ENCODE data around the gene ATP5F1B. TPM values are rescaled to one million over a fixed set of nuclear protein-coding genes. Genes with fewer than 3 reads are reported as not detected.
"Not testable (repeated sequence)": the region's sequence is repeated elsewhere in the genome, so short reads cannot be mapped to it uniquely, and the experiment has no call there.

Gene ATP5F1B
- total RNA-seq, 1 donor from 2014 or later = 518 TPM

DNA sequence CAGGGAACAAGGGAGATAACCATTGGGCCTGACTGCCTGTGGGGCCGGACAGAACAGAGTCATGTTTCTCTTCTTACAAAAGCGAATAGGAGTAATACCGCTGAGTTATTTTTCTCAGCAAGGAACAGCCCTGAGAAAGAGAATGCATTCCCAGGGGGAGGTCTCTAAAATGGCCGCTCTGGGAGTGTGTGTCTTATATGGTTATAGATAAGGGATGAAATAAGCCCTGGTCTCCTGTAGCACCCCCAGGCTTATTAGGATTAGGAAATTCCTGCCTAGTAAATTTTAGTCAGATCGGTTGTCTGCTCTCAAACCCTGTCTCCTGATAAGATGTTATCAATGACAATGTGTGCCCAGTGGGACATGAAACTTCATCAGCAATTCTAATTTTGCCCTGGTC is 8.0 kb upstream of the ATP5F1B start:
- intact Hi-C loops (cut with micrococcal nuclease) = not testable (repeated sequence)

DNA sequence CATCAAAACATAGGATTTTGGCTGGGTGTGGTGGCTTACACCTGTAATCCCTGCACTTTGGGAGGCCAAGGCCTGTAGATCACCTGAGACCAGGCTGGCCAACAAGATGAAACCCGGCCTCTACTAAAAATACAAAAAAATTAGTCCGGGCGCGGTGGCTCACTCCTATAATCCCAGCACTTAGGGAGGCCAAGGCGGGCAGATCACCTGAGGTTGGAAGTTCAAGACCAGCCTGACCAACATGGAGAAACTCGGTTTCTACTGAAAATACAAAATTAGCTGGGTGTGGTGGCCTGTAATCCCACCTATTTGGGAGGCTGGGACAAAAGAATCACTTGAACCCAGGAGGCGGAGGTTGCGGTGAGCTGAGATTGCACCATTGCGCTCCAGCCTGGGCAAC is 2.2 kb upstream of the ATP5F1B start:
- intact Hi-C loops (cut with micrococcal nuclease) = not testable (repeated sequence)

DNA sequence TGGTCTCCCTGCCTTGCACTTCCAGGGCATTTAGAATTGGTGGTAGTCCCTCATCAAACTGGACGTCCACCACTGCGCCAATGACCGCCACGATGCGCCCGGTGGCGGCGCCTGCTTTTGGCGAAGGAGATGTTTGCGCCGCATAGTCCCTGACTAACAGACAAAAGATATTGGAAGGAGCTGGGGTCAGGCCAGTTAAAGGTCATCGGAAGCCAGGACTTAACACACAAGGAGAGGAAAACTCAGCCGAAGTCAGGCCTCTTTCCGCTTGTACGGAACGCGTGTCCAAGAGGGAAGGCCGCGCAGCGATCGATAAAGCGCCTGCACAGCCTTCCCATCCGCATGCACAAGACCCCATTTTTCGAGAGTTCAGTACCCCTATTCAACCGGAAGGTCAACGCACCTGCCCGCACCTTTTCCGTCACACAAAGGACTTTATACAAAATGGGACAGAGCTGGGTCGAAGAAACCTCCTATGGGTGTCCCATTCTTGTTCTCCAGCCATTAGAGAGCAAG is 525 bp downstream of the ATP5F1B start:
- intact Hi-C loops (cut with micrococcal nuclease) = no loop called here

DNA sequence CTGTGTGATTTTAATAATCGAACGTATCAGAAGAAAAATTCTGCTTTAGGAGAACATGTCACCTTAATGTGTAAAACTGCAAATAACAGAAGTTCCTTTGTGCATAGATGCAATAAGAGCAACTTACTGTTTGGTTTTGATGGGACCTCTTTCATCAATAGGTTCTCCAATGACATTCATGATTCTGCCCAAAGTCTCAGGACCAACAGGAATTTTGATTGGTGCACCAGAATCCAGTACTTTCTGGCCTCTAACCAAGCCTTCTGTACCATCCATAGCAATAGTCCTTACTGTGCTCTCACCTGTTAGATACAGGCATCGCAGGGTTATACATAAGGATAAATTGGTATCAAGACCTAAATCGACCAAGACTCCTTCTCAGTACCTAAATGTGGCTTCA is 1.1 kb downstream of the ATP5F1B start:
- intact Hi-C loops (cut with micrococcal nuclease) = no loop called here

GRCh38 chr12:56641219-56641618 is 4.6 kb downstream of the ATP5F1B start:
- intact Hi-C loops (cut with micrococcal nuclease) = no loop called here

DNA sequence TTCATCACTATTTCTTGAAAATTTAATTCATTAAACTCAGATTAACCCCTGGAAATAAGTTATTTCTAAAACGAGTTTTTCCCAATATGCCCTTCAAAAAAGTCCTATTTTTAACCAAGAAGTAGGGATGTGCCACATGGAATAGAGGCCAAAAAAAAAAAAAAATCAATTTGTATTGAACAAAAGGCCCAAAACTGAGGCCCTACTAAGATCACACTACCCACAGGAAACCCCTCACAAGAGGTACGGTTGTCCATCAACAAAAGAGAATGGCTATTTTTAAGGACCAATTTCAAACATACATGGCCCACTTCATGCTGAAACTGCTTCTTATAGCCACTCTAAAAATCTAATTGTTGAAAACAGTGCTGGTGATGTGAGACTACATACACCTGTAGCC is 8.2 kb downstream of the ATP5F1B start:
- intact Hi-C loops (cut with micrococcal nuclease) = loop anchor here (2.0 to 10.0 kb wide), 9 partner anchors 51 to 1117 kb away; partner anchors contain the start of genes CDK4, ESYT1, IL23A and MARCHF9

DNA sequence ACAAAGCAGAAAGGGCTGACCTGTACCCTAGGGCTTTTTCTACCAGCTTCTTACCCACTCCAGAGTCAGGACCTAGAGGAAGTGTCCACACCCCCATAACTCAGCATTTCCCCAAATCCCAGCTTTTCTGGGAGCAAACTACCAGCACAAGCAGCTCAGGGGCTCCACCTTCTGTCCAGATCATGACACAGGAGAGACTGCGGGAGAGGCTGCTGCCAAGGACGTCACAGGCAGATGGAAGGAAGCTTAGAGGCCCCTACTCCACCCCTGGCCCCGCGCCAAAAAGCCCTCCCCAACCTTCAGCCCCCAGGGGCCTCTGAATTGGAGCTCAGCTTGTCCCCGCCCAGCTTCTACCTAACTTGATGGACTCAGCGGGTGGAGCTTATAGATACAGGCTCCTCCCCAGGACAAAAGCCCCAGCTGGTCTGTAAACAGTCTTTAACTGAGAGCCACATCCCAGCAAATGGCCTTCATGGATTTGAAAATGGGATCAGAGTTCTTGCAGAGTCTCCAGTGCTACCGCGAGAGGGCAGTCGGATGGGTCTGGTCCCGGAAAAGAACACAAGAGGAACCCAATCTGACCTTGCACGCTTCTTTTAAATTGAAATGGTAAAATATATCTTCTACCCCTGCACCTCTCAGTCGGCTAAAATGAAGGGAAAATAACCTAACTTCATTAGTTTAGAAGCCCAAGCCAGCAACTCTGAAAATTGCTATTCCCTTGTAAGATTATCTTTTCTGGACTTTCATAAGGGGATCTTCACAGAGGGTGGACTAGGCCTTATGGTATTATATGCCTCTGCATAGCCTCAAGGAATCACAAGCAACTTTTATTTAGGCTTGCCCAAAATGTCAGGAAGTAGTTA is 8.9 kb downstream of the ATP5F1B start:
- intact Hi-C loops (cut with micrococcal nuclease) = loop anchor here (1.0 to 10.0 kb wide), 11 partner anchors 9 to 1118 kb away; partner anchors contain the start of genes CDK4, ESYT1, IL23A and MARCHF9

DNA sequence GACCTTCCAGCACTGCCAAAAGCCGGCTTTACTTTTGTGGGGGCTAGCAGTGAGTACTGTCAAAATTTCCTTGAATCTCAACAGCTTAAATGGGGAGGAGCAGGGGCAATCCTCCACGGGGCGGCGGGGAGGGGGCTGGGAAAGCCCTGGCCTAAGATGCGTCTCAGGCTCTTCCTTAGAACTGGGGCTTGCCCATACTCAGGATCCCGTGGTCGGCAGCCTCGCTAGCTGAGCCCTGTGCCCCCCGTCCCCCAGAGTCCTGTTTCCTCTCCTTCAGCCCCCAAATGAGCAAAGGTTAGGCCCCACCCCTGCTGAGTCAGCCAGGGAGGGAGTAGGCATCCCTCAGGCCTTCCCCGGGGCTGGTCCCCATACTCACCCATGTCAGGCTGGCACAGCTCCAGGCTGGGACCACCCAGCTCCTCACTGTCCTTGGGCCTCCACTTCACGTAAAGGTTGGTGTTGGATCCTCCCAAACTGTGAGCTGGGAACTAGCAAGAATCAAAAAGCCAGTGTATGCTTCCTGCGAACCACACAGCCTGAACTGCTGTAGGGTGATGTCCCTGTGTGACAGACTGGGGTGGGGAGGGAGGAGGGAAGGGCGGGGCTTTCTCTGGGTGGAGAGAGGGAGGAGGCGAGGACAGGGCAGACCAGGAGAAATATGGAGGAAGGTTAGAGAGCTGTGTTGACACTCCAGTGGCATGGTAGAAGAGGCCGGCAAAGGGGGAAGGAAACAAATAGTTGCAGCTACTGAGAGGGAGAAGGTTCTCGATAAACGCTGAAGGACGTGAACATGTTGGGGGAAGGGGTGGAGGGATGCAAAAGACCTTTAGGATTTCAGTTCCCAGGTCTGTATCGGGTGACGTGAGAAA is 9.7 kb downstream of the ATP5F1B start:
- intact Hi-C loops (cut with micrococcal nuclease) = loop anchor here (1.0 to 10.0 kb wide), 11 partner anchors 8 to 1119 kb away; partner anchors contain the start of genes CDK4, ESYT1, IL23A and MARCHF9

DNA sequence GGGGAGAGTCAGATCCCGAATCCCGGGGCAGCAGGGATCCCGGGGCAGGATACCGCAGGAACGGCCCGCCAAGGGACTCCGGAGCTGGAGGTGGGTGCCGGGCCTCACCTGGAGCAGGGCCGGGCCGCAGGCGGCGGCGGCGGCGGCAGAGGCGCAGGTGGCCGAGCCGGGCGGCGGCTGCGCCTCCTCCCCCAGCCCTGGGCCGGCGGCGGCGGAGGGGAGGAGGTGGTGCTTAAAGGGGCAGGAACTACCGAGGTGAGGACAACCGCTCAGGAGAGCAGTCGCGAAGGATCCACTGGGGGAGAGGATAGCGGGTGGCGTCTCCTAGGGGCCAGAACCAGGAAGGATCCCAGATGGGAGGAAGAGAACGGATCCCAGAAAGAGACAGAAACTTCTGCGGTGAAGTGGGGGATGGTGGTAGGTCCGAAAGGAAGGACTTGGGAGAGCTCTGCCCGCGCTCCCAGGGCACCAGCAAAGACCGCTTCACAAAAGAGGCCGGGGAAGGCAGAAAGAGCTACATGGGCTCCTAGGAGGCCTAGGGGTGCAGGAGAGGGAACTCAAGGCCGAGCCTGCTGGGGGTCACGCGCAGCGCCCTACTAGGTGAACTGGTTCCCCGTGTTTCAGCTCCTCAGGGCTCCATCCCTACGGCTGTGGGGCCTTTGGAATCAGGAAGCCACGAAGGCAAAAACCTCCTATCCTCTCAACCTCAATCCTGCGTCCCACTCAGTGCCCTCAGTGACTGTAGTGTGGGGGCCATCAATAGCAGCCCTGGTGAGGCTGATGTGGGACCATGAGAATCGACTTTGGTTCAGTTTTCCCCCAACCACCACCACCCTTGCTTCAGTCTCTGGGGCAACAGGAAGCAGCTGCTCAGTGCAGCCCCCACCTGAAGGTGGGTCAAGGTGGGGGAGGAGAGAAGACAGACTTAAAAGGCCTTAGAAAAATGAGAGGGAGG is 10.7 kb downstream of the ATP5F1B start:
- intact Hi-C loops (cut with micrococcal nuclease) = loop anchor here (5.0 to 10.0 kb wide), 7 partner anchors 300 to 1120 kb away; partner anchors contain the start of genes CDK4, IL23A, MARCHF9 and NAB2

DNA sequence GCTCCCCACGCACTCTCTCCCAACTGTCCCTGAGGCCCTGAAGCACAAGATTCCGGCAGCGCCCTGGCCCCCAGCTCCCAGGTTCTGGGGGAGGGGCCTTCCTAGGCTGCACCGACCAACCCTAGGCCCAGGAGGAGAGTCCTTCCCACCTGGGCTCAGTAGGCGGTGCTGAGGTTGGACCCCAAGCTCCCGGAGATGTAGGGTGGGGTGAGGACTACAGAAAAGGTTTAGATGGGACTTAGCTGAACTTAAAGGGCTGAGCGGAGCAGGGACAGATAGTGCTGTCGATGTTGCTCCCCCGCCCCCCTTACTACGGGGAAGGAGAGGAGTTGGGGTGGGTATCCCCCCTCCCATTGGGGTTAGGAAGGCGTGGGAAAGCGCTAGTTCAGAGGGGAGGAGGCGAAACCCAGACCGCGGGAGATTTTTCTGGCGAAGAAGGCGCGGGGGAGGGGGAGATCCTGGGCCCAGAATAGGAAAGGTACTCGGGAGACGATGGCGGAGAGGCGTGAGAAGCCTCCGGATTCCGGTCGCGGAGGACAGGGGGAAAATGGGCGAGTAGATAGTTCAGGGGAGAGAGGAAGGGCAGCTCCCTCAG is 11.4 kb downstream of the ATP5F1B start:
- intact Hi-C loops (cut with micrococcal nuclease) = loop anchor here (5.0 to 10.0 kb wide), 5 partner anchors 300 to 1120 kb away; partner anchors contain the start of genes CDK4, IL23A, MARCHF9 and NAB2

- intact Hi-C loops (cut with micrococcal nuclease) = loop anchor here (5.0 to 10.0 kb wide), 5 partner anchors 299 to 1121 kb away; partner anchors contain the start of genes CDK4, IL23A, MARCHF9 and NAB2
Observed at GRCh38 chr12:56633468-56634241, 12.1 kb downstream of the ATP5F1B start.

DNA sequence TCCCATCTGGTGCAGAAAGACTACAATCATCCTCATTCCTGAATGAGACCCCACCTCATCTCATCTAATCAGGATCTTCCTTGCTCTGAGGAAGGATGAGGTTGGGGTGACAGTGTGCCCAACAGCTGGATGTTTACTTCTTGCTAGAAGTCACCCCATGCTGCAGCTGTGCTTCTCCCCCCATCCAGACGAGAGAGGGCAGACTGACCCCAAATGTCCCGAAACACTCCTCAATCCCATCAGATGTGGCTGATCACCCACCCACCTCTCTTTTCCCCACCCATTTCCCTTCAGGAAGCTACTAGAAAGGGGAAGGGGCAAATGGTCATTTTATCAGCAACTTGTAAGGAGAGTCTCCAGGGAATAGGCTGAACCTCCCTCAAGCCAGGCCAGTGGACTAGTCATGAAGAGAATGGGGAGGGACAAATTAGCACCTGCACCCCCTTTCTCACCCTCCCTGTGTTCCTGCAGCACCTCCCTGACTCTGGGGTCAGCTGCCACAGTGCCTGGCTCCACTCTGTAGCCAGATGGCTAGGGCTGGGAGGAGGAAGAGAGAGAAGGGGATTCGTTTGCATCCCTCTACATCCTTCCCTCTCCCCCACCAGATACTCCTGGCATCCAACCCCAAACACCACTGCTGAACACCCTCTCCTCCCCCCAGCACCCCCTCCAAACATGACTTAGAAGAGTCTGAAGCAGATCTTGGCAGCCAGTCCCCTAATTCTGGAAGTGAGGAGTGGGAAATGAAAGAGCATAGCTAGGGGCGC is 12.9 kb downstream of the ATP5F1B start:
- intact Hi-C loops (cut with micrococcal nuclease) = loop anchor here (5.0 to 10.0 kb wide), 5 partner anchors 298 to 1122 kb away; partner anchors contain the start of genes CDK4, IL23A, MARCHF9 and NAB2

- intact Hi-C loops (cut with micrococcal nuclease) = loop anchor here (5.0 to 10.0 kb wide), 5 partner anchors 297 to 1123 kb away; partner anchors contain the start of genes CDK4, IL23A, MARCHF9 and NAB2
Observed at GRCh38 chr12:56631790-56632700, 13.7 kb downstream of the ATP5F1B start.

GRCh38 chr12:56630180-56630632 is 15.6 kb downstream of the ATP5F1B start, which contains the start of gene BAZ2A:
TSS of gene BAZ2A (minus strand) at chr12:56630326. CDS start at chr12:56617530, 12,796 bp downstream.
- intact Hi-C loops (cut with micrococcal nuclease) = loop anchor here (5.0 to 10.0 kb wide), 5 partner anchors 295 to 1125 kb away; partner anchors contain the start of genes CDK4, IL23A, MARCHF9 and NAB2

DNA sequence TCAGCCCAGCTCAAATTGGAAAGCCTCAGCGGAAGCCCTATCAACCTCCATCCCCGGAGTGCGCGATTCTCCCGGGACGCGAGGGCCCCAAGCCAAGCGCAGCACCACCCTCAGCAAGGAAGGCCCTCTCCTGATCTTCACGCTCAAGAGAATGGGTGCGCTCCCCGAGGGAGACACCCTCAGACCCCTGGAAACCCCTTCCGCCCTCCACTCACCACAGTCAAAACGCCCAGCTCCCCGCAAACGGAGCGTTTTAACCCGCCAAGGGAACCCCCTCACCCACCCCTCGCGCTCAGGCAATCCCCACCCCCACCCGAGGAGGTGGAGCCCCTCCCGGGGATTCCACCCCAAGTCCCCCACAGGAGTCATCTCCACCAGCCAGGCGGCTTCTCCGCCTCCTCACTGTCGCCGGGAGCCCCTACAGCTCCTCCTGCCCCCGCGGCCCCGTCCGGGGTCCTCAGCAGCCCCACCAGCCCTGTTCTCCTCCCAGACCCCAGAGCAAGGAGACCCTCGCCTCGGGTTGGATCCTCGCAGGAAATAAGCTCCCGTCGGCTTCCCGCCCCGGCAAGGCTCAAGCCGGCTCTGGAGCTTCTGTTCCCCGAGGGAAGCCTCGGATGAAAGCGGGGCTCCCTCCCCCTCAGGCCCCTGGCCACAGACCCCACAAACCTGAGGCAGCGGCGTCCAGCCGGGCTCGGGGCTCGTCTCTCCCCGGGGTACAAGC is 16.2 kb downstream of the ATP5F1B start:
- intact Hi-C loops (cut with micrococcal nuclease) = loop anchor here (5.0 to 10.0 kb wide), 5 partner anchors 295 to 1125 kb away; partner anchors contain the start of genes CDK4, IL23A, MARCHF9 and NAB2

All from T-helper 2 cell treated with Interferon-gamma antibody and Interleukin-4, amounts not matched to agents 100 ng/mL and 5 ng/mL, for 36 hours (primary cell).